ENCODE data around the gene VPS13D.

The VPS13D gene

DNA sequence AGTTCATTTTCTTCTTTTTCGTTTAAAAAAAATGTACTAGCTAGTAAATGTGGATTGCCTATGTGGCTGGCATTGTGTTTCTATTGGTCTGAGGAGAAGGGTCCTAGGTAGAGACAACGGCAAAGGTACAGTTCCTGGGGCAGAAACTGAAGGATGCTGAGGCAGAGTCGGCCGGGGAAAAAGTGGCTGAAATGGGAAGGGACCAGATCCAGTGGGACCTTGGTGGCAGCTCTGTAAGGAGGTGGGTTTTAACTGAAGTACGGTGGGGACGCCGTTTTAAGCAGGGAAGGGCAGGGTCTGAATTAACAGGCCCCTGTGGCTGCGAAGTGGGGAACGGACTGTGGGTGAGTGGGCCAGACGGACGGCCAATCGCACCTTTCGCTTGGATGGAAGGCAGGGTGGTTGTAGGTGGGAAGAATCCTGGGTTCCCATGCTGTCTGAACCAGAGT is 420 bp upstream of the VPS13D start:
- Histone ChIP-seq H3K27me3 (ENCODE audit: control insufficient read depth, insufficient read depth, low read length, poor library complexity, severe bottlenecking) (no peaks in the 10 kb centered on the region), H3K4me1 (ENCODE audit: control insufficient read depth, insufficient read depth, low read length) (no peaks in the 10 kb centered on the region), H3K9me3 (ENCODE audit: control insufficient read depth, low read length) (no peaks in the 10 kb centered on the region), H3K36me3 (ENCODE audit: control insufficient read depth, insufficient read depth, low read length) (no peaks in the 10 kb centered on the region), H3K27ac (ENCODE audit: insufficient read depth, low read depth, low read length, poor library complexity, severe bottlenecking) (no peak overlapping the region), H3K4me3 (ENCODE audit: insufficient read depth, low read depth, low read length) (no peak overlapping the region)
- WGBS, 2 experiments = 84 to 85% methylated on average over 13 of the region's 13 CpGs

DNA sequence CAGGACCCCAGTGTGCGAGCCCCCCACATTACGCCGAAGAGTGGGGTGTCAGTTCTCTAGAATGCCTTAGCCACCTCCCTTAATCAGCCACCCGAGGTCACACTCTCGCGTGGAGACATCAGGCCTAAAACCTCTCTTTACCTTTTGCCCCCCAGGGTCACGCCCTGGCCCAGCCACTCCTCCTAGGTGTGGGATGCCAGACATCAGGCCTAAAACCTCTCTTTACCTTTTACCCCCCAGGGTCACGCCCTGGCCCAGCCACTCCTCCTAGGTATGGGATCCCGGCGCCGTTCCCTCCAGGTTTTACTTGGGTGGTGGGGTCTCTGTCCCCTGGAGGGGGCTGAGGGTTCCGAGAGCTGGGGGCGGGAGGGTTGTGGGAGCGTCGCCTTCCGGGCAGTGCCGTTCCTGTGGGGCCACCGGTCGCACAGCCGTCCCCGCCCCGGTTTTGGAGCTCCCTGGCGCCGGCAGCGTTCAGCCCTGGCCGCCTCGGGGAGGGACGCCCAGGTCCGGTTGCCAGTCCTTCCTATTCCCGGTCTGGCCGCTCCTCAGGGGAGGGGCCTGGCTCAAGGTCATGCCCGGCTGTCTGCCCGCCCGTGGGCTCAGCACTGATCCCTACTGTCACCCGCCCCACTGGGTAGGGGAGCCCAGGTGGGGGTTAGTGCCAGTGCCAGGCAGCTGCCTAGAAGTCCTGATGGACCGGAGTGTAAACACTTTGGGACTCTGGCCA is 882 bp downstream of the VPS13D start:
- Histone ChIP-seq H3K9me3 (ENCODE audit: control insufficient read depth, low read length) (no peaks in the 10 kb centered on the region), H3K27ac (ENCODE audit: insufficient read depth, low read depth, low read length, poor library complexity, severe bottlenecking) (no peak overlapping the region), H3K4me3 (ENCODE audit: insufficient read depth, low read depth, low read length) (peak overlapping the region; percentile 66), H3K4me1 (ENCODE audit: control insufficient read depth, insufficient read depth, low read length) (no peaks in the 10 kb centered on the region), H3K36me3 (ENCODE audit: control insufficient read depth, insufficient read depth, low read length) (no peaks in the 10 kb centered on the region), H3K27me3 (ENCODE audit: control insufficient read depth, insufficient read depth, low read length, poor library complexity, severe bottlenecking) (no peaks in the 10 kb centered on the region)
- WGBS, 2 experiments = 2 to 5% methylated on average over 36 of the region's 36 CpGs

DNA sequence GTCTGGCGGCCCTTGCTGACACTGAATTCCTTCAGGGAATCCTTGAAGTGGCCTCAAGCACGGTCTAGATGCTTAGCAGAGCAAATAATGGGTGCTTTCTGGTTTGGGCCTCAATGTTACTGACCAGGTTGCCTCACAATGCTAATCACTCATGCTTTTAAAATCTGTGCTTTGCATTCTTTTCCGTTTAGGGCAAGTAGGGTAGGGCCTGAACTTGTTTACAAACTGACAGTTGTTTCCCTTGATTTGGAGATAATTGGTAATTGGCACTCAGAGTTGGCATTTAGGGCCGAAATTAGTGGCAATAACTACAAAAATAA is 1.4 kb downstream of the VPS13D start:
- no peaks in the 10 kb centered on the region for H3K36me3 ChIP-seq (ENCODE audit: control insufficient read depth, insufficient read depth, low read length)
- H3K9me3 ChIP-seq (ENCODE audit: control insufficient read depth, low read length) = no peaks in the 10 kb centered on the region
- H3K4me1 ChIP-seq (ENCODE audit: control insufficient read depth, insufficient read depth, low read length) = no peaks in the 10 kb centered on the region
- H3K27ac ChIP-seq (ENCODE audit: insufficient read depth, low read depth, low read length, poor library complexity, severe bottlenecking) = no peak overlapping the region
- H3K4me3 ChIP-seq (ENCODE audit: insufficient read depth, low read depth, low read length) = peak overlapping the region; percentile 66
- no peaks in the 10 kb centered on the region for H3K27me3 ChIP-seq (ENCODE audit: control insufficient read depth, insufficient read depth, low read length, poor library complexity, severe bottlenecking)
- 53 to 60% methylated on average over 4 of the region's 4 CpGs for WGBS, 2 experiments

DNA sequence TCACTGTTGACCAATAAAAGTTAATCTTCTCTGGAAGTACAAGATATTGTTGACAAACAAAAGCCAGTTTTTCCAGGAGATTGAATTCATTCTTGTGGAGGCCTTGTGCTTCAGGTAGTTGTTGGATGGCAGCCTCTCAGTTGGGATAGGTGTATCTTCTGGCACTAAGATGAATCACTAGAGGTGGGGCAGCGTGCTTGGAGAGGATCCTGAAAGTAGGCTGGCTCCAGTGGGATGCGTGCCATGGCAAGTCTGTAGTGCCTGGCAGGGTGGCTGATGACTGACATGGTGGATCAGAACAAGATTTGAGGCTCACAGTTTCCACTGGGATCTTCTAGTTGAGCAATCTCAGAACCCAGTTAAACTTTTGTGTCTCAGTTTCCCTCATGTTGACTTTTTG is 2.4 kb downstream of the VPS13D start:
- Histone ChIP-seq H3K27ac (ENCODE audit: insufficient read depth, low read depth, low read length, poor library complexity, severe bottlenecking) (no peak overlapping the region), H3K36me3 (ENCODE audit: control insufficient read depth, insufficient read depth, low read length) (no peaks in the 10 kb centered on the region), H3K4me3 (ENCODE audit: insufficient read depth, low read depth, low read length) (no peak overlapping the region), H3K9me3 (ENCODE audit: control insufficient read depth, low read length) (no peaks in the 10 kb centered on the region), H3K27me3 (ENCODE audit: control insufficient read depth, insufficient read depth, low read length, poor library complexity, severe bottlenecking) (no peaks in the 10 kb centered on the region), H3K4me1 (ENCODE audit: control insufficient read depth, insufficient read depth, low read length) (no peaks in the 10 kb centered on the region)
- 85 to 96% methylated on average over 2 of the region's 2 CpGs for whole genome bisulfite sequencing, 2 experiments

DNA sequence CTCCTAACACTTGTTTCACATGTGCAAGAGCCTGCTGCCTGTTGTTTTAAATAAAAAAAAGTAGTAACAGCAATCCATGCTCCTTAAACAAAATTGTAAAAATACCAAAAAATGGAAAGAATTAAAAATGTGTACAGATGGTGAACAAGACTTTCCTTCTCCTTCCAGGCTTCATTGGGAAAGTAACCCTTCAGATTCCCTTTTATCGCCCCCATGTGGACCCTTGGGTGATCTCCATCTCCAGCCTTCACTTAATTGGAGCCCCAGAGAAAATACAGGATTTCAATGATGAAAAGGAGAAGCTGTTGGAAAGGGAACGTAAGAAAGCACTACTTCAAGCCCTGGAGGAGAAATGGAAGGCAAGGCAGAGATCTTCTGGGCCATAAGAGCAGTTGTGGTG is 14.2 kb downstream of the VPS13D start:
- peaks cover 4% of the 10 kb centered on the region for H3K36me3 ChIP-seq (ENCODE audit: control insufficient read depth, insufficient read depth, low read length)
- WGBS, 2 experiments = 54% methylated on average over 2 of the region's 2 CpGs

DNA sequence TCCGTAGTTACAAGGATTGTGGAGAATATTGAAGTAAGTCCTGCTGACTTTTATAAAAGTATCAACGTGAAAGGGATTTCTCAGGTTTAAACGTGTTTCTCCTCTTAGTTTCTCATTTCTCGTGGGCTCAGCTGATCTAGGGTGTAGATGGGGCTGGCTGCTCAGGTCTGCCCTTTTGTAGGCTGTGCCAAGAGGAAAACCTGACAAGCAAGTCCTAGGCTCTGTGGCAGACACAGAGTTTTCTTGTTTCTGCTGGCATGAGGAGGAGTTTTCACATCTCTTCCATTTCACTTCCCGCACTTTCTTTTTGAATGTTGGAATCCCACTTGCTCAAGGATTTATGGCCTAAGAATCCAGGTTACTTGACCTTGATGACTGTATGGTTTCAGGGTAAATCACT is 14.8 kb downstream of the VPS13D start:
- Histone ChIP-seq H3K27me3 (ENCODE audit: control insufficient read depth, insufficient read depth, low read length, poor library complexity, severe bottlenecking) (no peaks in the 10 kb centered on the region), H3K27ac (ENCODE audit: insufficient read depth, low read depth, low read length, poor library complexity, severe bottlenecking) (no peak overlapping the region), H3K4me3 (ENCODE audit: insufficient read depth, low read depth, low read length) (no peak overlapping the region), H3K9me3 (ENCODE audit: control insufficient read depth, low read length) (no peaks in the 10 kb centered on the region), H3K4me1 (ENCODE audit: control insufficient read depth, insufficient read depth, low read length) (no peaks in the 10 kb centered on the region), H3K36me3 (ENCODE audit: control insufficient read depth, insufficient read depth, low read length) (peaks cover 4% of the 10 kb centered on the region)
- WGBS, 2 experiments = 95 to 96% methylated on average over 5 of the region's 5 CpGs

More for the DNA sequence above, 14.2 kb downstream of the VPS13D start:
- H3K9me3 ChIP-seq (ENCODE audit: control insufficient read depth, low read length) = no peaks in the 10 kb centered on the region
- H3K4me3 ChIP-seq (ENCODE audit: insufficient read depth, low read depth, low read length) = no peak overlapping the region
- H3K27me3 ChIP-seq (ENCODE audit: control insufficient read depth, insufficient read depth, low read length, poor library complexity, severe bottlenecking) = no peaks in the 10 kb centered on the region
- H3K4me1 ChIP-seq (ENCODE audit: control insufficient read depth, insufficient read depth, low read length) = no peaks in the 10 kb centered on the region
- no peak overlapping the region for H3K27ac ChIP-seq (ENCODE audit: insufficient read depth, low read depth, low read length, poor library complexity, severe bottlenecking)

DNA sequence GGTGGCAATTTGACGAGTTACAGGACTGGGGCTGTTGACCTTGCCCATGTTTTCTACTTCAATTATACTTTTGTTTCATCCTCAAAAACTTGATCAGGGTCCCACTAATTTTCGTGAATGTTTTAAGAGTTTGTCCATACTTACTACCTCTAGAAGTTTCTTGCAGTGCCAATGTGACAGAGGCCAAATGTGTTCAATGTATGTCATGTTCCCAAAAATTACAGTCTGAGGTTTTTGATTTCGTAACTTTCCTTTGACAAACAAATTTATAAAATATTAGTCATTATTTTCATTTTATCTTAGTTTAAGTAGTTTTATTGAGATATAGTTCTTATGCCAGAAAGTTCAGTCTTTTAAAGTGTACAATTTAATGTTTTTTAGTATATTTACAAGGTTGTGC is 15.3 kb downstream of the VPS13D start:
- Histone ChIP-seq H3K27ac (ENCODE audit: insufficient read depth, low read depth, low read length, poor library complexity, severe bottlenecking) (no peak overlapping the region), H3K9me3 (ENCODE audit: control insufficient read depth, low read length) (no peaks in the 10 kb centered on the region), H3K27me3 (ENCODE audit: control insufficient read depth, insufficient read depth, low read length, poor library complexity, severe bottlenecking) (no peaks in the 10 kb centered on the region), H3K4me1 (ENCODE audit: control insufficient read depth, insufficient read depth, low read length) (no peaks in the 10 kb centered on the region), H3K36me3 (ENCODE audit: control insufficient read depth, insufficient read depth, low read length) (peaks cover 4% of the 10 kb centered on the region), H3K4me3 (ENCODE audit: insufficient read depth, low read depth, low read length) (no peak overlapping the region)
- WGBS, 2 experiments = 97 to 98% methylated on average over 2 to 3 of the region's 3 CpGs

DNA sequence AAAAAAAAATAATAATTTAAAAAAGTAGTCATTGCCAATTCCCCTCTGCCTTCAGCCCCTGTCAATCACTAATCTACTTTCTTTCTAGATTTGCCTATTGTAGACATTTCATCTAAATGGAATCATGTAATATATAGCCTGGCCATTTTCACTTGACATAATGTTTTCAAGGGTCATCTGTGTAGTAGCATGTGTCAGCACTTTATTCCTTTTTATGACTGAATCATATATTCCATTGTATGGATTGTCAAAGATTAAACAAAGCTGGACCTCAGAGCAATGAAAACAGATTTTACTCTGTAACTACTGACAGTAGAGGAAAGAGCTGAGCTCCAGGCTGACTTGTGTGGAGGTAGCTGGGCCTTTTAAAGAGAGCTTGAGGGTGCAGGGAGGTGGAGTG is 15.9 kb downstream of the VPS13D start:
- Histone ChIP-seq H3K36me3 (ENCODE audit: control insufficient read depth, insufficient read depth, low read length) (peaks cover 4% of the 10 kb centered on the region), H3K9me3 (ENCODE audit: control insufficient read depth, low read length) (no peaks in the 10 kb centered on the region), H3K27me3 (ENCODE audit: control insufficient read depth, insufficient read depth, low read length, poor library complexity, severe bottlenecking) (no peaks in the 10 kb centered on the region), H3K27ac (ENCODE audit: insufficient read depth, low read depth, low read length, poor library complexity, severe bottlenecking) (no peak overlapping the region), H3K4me3 (ENCODE audit: insufficient read depth, low read depth, low read length) (no peak overlapping the region), H3K4me1 (ENCODE audit: control insufficient read depth, insufficient read depth, low read length) (no peaks in the 10 kb centered on the region)

DNA sequence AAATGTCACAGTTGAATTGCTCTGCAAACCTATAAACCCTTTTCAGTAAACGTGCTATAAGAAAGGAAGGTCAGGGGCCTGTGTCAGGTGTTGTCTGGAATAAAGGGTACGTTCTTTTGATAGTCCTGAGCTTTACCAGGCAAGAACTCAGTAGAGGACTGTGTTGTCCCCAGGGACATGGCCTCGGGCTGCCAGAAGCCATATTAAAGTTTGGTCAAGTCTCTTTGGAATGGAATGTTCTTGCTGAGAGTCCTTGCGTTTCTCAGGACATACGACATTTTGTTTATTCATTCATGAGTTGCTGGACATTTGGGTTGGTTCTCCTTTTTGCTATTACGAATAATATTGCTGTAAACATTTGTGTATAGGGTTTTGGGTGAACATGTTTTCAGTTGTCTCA is 16.8 kb downstream of the VPS13D start:
- Histone ChIP-seq H3K4me3 (ENCODE audit: insufficient read depth, low read depth, low read length) (no peak overlapping the region), H3K27ac (ENCODE audit: insufficient read depth, low read depth, low read length, poor library complexity, severe bottlenecking) (no peak overlapping the region), H3K27me3 (ENCODE audit: control insufficient read depth, insufficient read depth, low read length, poor library complexity, severe bottlenecking) (no peaks in the 10 kb centered on the region), H3K4me1 (ENCODE audit: control insufficient read depth, insufficient read depth, low read length) (no peaks in the 10 kb centered on the region), H3K9me3 (ENCODE audit: control insufficient read depth, low read length) (no peaks in the 10 kb centered on the region), H3K36me3 (ENCODE audit: control insufficient read depth, insufficient read depth, low read length) (peaks cover 4% of the 10 kb centered on the region)
- 94 to 95% methylated on average over 6 of the region's 6 CpGs for WGBS, 2 experiments

DNA sequence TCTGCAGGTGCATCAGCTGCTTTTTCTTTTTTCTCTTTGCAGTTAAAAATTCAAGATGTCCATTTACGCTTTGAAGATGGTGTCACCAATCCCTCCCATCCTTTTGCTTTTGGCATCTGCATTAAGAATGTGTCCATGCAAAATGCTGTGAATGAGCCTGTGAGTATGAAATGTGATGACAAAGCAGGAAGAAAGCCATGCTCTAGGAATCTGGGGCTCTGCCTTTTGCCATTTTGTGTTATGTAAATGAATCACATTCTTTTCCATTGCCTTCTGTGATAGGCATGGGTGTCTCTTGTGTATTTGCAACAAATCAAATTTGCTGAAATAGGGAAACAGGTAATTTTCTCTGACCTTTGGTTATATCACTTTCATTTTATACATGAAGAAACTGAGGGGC is 19.4 kb downstream of the VPS13D start:
- no peaks in the 10 kb centered on the region for H3K9me3 ChIP-seq (ENCODE audit: control insufficient read depth, low read length)
- H3K27ac ChIP-seq (ENCODE audit: insufficient read depth, low read depth, low read length, poor library complexity, severe bottlenecking) = no peak overlapping the region
- peaks cover 4% of the 10 kb centered on the region for H3K36me3 ChIP-seq (ENCODE audit: control insufficient read depth, insufficient read depth, low read length)
- 82 to 84% methylated on average over 1 of the region's 1 CpG for WGBS, 2 experiments
- H3K4me3 ChIP-seq (ENCODE audit: insufficient read depth, low read depth, low read length) = no peak overlapping the region
- no peaks in the 10 kb centered on the region for H3K27me3 ChIP-seq (ENCODE audit: control insufficient read depth, insufficient read depth, low read length, poor library complexity, severe bottlenecking)
- no peaks in the 10 kb centered on the region for H3K4me1 ChIP-seq (ENCODE audit: control insufficient read depth, insufficient read depth, low read length)

DNA sequence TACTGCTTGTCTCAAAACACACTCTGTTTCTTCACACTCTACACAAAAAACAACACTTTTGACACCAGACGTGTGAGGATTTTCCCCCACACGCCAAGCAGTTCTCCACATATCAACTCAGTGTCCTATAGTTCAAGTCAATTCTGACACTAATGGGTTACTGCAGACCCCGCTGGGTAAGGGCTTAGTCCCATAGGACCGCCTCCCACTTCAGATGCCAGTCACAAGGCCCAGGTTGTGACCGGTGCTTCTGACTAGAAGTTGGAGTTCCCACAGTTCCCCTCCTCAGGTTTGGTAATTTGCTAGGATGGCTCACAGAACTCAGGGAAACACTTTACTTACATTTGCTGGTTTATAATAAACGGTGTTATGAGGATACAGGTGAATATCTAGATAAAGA is 19.9 kb downstream of the VPS13D start:
- WGBS, 2 experiments = 68 to 75% methylated on average over 6 of the region's 6 CpGs
- Histone ChIP-seq H3K4me1 (ENCODE audit: control insufficient read depth, insufficient read depth, low read length) (no peaks in the 10 kb centered on the region), H3K4me3 (ENCODE audit: insufficient read depth, low read depth, low read length) (no peak overlapping the region), H3K27me3 (ENCODE audit: control insufficient read depth, insufficient read depth, low read length, poor library complexity, severe bottlenecking) (no peaks in the 10 kb centered on the region), H3K36me3 (ENCODE audit: control insufficient read depth, insufficient read depth, low read length) (peaks cover 3% of the 10 kb centered on the region), H3K27ac (ENCODE audit: insufficient read depth, low read depth, low read length, poor library complexity, severe bottlenecking) (no peak overlapping the region), H3K9me3 (ENCODE audit: control insufficient read depth, low read length) (no peaks in the 10 kb centered on the region)
